Hindlimb muscle (tissue), 1 donor: ENCODE results near the gene TSPAN16. TPM values are rescaled to one million over a fixed set of nuclear protein-coding genes. Genes with fewer than 3 reads are reported as not detected.

Experiments
- DNase-seq: peaks from one replicate; pipeline ENCODE4 v3.0.0-alpha.2; 2013
- polyA plus RNA-seq: library from polyadenylated mRNA; unstranded; fragments of 120-200 nt; gene quantifications from one replicate; pipeline ENCODE4 v1.2.1, GENCODE V29; 2013; ENCODE audit not compliant: insufficient read length

The TSPAN16 gene
- not detected for polyA plus RNA-seq

DNA sequence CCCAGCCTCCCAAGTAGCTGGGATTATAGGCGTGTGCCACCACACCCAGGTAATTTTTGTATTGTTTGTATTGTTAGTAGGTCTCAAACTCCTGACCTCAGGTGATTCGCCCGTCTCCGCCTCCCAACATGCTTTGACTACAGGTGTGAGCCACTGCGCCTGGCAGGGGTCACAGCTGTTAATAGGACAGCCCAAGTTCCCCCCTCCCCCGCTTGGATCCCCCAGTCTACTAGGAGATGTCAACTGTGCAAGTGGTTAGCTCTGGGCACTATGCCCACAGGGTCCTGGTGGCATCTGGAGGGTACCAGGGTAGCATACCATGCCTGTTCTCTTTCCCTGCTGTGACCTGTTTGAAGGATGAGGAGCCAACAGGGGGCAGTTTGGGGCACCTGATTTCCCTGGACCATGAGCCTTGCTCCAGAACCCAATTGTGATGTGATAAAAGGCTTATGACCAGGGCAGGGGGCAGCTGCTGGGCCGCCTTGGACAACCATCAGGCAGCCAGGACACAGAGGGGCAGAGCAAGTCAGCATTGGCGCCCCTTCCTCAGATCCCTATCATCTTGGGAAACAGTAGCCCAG, at the start of gene TSPAN16:
TSS of gene TSPAN16 (plus strand) at position 496 of the 581 bp plus-strand sequence. CDS start 138 bp downstream, outside the sequence.
- DNase-seq = no peak

GRCh38 chr19:11246941-11247340, 49.0 kb upstream of the TSPAN16 start:
- no peak for DNase-seq

DNA sequence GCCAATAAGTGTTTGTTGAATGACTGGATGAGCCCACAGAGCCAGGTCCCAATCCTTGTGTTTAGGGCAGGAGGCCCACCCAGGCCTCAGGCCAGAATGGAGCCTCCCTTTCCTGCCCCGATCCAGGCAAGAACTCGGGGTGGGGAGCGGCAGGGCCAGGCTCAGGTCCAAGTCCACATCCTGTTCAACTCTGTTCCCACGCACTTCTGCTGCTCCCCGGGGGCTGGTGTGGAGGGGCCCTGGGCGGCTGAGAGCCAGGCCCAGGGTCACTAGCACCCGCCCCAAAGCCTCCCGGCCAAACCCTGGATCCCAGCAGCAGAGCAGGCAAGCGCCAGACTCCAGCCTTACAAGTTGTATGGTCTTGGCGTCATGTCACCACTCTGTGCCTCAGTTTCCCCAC, 48.6 kb upstream of the TSPAN16 start:
- peak; percentile 58 for DNase-seq

GRCh38 chr19:11247934-11248333, 48.0 kb upstream of the TSPAN16 start:
- DNase-seq = no peak

GRCh38 chr19:11248852-11249251, 47.1 kb upstream of the TSPAN16 start:
- DNase-seq = no peak

GRCh38 chr19:11251217-11251616, 44.7 kb upstream of the TSPAN16 start:
- no peak for DNase-seq

GRCh38 chr19:11251650-11252314, 44.2 kb upstream of the TSPAN16 start:
- no peak for DNase-seq

- no peak for DNase-seq
Observed at GRCh38 chr19:11252665-11253355, 43.1 kb upstream of the TSPAN16 start.

DNA sequence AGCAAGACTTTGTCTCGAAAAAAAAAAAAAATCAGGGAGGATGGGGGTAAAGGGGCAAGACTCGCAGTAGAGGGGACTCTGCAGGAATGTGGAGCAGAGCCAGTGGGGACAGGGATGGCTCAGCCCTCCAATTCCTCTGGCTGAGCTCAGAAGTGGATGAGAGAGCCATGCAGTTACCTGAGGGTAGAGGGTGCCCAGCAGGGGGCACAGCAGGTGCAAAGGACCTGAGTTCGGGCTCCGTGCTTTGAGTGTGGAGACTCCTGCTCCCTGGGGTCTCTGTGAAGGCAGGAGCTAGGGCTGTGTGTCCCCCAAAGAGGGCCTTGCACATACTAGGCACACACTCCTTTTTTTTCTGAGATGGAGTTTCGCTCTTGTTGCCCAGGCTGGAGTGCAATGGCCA, 41.3 kb upstream of the TSPAN16 start:
- no peak for DNase-seq

GRCh38 chr19:11256189-11256588, 39.8 kb upstream of the TSPAN16 start:
- peak; percentile 84 for DNase-seq

GRCh38 chr19:11257846-11258380, 38.0 kb upstream of the TSPAN16 start:
- DNase-seq = no peak

- DNase-seq = no peak
Observed at GRCh38 chr19:11260996-11261395, 35.0 kb upstream of the TSPAN16 start.

GRCh38 chr19:11261431-11261970, 34.5 kb upstream of the TSPAN16 start:
- DNase-seq = no peak

- DNase-seq = no peak
Observed at GRCh38 chr19:11261971-11262839, 33.8 kb upstream of the TSPAN16 start, which contains the start of gene DOCK6. Gene DOCK6 (minus strand): TSS chr19:11262524. CDS start chr19:11262440, 84 bp downstream.

GRCh38 chr19:11263726-11264125, 32.2 kb upstream of the TSPAN16 start:
- no peak for DNase-seq

- no peak for DNase-seq
Observed at GRCh38 chr19:11264452-11265176, 31.3 kb upstream of the TSPAN16 start.

- DNase-seq = no peak
Observed at GRCh38 chr19:11265177-11265784, 30.7 kb upstream of the TSPAN16 start.

- no peak for DNase-seq
Observed at GRCh38 chr19:11265785-11266236, 30.1 kb upstream of the TSPAN16 start.

GRCh38 chr19:11267316-11268085, 28.5 kb upstream of the TSPAN16 start:
- DNase-seq = no peak

- peak; percentile 62 for DNase-seq
Observed at GRCh38 chr19:11268783-11269267, 27.1 kb upstream of the TSPAN16 start.
